ENCODE data around the gene MAP7D3.
"Not testable (repeated sequence)": the region's sequence is repeated elsewhere in the genome, so short reads cannot be mapped to it uniquely, and the experiment has no call there.

Gene MAP7D3, protein sequence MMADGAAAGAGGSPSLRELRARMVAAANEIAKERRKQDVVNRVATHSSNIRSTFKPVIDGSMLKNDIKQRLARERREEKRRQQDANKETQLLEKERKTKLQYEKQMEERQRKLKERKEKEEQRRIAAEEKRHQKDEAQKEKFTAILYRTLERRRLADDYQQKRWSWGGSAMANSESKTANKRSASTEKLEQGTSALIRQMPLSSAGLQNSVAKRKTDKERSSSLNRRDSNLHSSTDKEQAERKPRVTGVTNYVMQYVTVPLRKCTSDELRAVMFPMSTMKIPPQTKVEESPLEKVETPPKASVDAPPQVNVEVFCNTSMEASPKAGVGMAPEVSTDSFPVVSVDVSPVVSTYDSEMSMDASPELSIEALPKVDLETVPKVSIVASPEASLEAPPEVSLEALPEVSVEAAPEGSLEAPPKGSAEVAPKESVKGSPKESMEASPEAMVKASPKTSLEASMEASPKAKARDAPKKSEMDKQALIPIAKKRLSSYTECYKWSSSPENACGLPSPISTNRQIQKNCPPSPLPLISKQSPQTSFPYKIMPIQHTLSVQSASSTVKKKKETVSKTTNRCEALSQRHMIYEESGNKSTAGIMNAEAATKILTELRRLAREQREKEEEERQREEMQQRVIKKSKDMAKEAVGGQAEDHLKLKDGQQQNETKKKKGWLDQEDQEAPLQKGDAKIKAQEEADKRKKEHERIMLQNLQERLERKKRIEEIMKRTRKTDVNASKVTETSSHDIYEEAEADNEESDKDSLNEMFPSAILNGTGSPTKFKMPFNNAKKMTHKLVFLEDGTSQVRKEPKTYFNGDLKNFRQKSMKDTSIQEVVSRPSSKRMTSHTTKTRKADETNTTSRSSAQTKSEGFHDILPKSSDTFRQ

DNA sequence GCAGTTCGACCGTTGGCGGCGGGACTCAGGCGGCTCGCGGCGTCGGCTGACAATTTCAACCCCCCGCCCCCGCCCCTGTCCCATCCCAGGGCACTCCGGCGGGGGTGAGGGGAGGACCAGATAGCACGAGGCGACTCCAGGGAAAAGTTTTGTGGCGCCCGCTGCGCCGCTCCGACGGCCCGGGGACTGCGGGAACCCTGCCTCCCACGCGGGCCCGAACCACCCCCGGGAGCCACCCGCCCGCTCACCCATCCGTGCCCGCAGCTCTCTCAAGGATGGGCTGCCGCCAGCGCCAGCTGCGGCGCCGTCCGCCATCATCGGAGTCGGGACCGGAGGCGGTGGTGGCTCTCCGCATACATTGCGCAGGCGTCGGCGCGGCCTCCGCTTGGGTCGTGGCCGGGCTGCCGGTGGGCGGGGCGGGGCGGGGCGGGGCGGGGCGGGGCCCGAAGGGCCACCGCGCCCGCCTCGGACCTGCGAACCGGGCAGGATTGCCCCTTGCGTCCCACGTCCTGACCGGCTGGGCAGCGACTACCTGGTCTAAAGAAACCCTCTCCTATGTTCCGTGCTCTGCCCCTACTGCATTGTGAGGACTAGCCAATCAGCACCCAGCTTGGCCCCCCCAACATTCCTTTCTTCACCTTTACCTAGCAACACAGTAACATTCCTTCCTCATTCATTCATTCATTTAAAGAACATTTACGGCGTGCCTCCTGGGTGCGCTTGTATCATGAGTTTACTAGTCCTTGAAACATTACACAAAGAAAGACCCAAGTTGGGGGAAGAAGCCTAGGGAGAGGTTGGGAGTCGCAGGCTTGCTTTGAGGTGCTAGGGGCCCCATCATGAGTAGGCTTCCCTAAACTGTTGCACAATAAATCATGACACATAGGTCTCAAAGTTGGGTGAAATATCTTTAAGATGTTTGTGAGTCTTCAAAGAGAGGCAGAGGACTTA is at the start of gene MAP7D3:
Gene MAP7D3 (minus strand): TSS at position 360 of the 951 bp plus-strand sequence. CDS start 42 bp downstream, at position 318.
- DNase-seq: peak; percentile 63 to 67

DNA sequence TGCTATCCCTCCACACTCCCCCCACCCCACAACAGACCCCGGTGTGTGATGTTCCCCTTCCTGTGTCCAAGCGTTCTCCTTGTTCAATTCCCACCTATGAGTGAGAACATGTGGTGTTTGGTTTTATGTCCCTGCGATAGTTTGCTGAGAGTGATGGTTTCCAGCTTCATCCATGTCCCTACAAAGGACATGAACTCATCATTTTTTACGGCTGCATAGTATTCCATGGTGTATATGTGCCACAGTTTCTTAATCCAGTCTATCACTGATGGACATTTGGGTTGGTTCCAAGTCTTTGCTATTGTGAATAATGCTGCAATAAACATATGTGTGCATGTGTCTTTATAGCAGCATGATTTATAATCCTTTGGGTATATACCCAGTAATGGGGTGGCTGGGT is 49.5 kb upstream of the MAP7D3 start, which contains the start of gene ADGRG4:
Gene ADGRG4 (plus strand): TSS at position 243 of the 400 bp plus-strand sequence. CDS start 7,815 bp downstream, outside the sequence.
- not testable (repeated sequence) for DNase-seq

DNA sequence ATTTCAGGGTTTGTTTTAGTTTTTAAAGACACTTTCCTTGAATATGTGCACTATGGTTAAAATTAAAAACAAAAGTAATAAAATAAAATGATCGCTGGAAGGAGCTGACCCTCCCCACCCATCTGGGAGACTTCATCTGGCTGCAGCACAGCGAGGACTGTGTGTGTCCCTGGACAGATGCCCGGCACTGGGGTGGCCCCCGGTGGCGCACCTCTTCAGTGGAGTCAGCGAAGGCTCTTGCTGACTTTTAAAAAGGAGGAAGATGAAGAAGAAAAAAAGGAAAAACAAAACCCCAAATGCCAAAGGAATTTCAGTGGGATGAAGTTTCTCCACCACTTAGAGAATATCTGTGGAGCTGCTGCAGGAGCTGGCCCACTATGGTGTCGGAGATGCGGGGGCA is 44.2 kb upstream of the MAP7D3 start:
- no peak for DNase-seq

DNA sequence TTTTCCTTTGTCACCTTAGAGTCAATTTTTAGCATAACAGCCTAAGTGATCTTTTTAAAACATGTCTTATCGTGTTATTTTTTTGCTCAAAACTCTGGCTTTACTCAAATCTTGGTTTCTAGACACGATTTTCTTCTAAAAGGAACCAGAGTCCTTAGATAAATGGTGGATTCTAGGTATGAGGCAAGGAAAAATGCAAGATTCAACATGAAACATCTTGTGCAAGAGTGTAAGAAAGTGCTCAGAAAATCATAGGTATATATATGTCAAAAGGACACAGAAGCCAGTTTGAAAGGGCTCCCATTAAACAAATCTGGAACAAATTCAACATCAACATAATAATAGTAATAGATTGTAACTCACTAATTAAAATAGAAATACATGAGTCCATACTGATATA is 41.5 kb upstream of the MAP7D3 start:
- no peak for DNase-seq

DNA sequence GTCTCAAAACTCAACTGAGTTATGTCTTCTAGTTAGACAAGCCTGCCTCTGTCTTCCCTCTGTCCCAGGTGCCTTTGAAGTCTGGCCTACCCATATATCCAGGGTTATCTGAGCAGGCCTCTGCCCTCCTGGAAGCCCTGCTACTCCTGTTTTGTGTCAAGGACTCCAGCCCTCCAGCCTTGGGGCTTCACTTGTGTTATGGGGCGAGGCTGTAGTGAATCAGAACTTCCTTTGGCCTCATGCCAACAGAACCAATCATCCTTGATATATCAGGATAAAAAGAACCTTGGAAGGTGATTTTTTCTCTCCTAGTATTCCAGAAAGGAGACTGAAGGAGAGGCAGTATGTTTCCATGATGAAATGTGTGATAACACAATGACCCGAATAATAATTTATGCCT is 40.6 kb upstream of the MAP7D3 start:
- DNase-seq: no peak

DNA sequence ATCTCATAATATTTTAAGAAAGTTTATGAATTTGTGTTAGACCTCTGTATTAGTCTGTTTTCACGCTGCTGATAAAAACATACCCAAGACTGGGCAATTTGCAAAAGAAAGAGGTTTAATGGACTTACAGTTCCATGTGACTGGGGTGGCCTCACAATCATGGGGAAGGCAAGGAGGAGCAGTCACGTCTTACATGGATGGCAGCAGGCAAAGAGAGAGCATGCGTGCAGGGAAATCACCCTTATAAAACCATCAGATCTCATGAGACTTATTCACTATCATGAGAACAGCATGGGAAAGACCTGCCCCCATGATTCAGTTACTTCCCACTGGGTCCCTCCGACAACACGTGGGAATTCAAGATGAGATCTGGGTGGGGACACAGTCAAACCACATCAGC is 35.2 kb upstream of the MAP7D3 start:
- DNase-seq: not testable (repeated sequence)

DNA sequence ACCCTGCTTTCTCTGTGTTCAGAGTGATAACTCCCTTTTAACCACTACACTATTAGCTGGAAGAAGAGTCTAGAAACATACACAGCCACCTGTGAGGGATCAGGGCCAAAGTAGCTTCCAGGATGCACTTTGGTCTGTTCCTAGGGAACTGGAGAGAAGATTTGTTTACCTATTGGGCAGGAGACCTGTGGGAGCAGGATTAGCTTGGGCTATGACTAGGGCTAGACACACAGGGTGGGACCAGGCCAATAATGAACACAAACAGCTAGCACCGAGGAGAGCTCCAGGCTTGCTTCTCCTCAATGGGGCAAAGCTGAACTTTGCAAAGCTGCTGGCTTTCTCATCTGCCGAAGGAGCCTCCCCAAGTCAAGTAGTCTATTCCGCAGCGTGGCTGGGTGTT is 24.4 kb upstream of the MAP7D3 start:
- DNase-seq: no peak

DNA sequence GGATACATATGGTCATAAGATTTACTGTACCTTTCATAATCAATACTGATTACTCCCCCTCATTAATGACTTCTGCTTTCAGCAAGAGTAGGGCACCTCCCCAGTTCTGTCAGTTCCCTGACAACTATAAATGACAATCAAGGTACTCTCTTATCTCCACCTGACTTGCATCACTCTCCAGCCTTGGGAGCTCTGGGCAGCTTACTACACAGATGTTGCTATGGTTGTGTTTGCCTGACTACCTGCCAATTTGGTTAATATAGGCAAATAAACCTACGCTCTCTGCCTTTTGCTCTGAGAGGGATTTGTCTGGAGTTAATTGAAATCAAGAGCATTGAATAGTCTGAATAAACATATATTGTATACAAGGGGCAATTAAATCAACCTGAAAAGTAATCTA is 22.8 kb upstream of the MAP7D3 start:
- no peak for DNase-seq

DNA sequence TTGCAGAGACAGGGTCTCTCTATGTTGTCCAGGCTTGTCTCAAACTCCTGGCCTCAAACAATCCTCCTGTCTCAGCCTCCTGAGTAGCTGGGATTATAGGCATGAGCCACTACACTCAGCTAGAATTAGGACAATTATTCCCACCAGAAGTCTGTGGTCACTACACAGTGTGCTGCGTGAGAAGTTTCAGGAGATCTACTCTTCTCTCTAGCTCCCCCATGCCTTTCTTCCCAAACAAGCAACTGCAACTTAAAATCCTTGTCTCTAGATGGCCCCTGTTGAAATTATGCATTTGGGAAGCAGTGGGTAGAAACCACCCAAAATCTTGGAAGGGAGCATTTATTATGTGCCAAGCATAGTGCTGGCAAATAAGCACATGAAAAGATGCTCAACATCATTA is 21.1 kb upstream of the MAP7D3 start:
- DNase-seq: no peak

DNA sequence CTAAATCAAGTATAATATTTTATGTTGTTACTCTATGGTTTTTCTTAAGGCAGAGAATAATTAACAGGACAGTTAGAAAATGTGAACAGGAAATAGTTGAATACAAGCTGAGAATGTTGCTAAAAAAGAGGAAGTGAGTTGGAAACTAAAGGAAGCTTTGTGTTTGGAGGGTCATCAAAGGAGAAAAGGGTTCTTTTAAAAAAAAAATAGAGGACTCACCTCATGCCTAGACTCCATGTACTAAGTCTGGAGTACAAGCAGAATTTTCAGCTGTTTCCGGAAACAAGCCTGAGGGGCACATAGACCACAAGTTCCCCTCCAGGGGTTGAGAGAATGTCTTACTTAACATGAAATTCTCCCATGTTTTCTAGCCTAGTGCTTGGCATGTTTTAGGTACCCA is 20.1 kb upstream of the MAP7D3 start:
- no peak for DNase-seq

DNA sequence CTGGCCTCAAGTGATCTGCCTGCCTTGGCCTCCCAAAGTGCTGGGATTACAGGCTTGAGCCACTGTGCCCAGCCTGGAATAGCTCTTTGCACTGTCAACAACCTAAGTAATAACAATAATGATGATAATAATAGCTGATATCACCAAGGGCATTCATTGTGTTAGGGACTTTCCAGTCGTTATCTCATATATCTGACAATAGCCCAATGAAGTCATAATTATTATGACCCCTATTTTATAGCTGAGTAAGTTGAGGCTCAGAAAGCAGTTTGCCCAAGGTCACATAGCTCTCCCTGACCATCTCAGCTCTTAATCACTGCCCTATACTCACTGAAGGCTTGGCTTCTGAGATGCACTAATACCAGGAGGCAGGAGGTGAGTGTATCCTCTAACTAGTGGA is 18.7 kb upstream of the MAP7D3 start:
- DNase-seq: no peak

DNA sequence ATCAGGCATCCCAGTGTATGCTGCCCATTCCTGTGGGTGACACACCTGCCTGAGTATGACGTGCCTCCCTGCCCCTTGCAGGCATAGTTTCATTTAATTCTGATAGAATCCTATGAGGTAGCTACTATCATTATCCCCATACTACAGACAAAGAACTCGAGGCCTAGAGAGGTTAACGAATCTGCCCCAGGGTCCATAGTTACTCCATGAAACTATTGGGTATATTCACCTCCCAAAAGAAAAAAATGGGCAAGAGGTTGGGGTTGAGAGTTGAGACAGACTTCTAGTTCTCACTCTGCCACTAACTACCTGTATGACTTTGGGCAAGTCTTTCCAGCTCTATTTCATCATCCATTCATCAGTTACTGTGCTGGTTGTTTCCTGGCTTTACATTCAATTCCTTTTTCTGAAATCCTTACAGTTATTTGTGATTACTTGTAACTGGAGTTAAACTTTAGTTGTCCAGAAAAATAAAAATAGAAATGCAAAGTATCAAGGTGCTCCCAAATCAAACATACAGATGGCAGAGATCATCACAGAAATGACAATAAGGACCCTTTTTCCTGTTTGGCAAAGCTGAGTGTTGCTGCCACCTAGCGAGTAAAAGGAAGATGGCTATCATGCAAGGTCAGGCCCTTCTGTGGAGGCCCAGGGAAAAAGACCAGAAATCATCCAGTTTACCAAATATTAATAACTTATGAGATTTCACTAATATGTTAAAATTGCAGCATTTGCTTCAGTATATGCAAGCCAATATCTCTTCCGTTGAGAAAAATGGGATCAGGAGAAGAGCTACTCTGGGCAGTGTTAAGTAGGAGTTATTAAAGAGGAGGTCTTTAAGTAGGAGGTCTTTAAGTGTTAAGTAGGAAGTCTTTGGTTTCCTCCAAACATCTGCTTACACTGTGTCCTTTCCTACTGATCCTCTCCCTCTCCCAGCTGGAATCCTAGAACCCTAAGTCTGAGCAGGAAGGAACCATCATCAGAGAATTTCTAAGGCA is 17.1 kb upstream of the MAP7D3 start:
- peak; percentile 32 to 48 for DNase-seq

DNA sequence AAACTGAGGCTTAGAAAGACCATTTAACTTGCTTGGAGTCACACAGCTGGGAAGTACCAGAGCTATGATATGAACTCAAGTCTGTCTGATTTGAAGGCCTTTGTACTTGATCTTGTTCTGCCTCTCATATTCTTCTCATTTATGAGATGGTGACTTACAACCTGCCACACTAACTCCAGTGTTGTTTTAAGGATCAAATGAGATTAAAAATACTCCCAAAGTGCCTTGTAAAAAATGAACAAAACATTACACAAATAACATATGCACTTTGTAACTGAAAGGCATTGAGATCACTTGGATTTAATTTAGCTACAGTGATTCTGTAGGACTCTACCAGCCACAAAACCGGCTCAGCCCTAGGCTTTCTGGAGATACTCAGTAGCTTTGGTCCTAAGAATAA is 15.6 kb upstream of the MAP7D3 start:
- DNase-seq: no peak

DNA sequence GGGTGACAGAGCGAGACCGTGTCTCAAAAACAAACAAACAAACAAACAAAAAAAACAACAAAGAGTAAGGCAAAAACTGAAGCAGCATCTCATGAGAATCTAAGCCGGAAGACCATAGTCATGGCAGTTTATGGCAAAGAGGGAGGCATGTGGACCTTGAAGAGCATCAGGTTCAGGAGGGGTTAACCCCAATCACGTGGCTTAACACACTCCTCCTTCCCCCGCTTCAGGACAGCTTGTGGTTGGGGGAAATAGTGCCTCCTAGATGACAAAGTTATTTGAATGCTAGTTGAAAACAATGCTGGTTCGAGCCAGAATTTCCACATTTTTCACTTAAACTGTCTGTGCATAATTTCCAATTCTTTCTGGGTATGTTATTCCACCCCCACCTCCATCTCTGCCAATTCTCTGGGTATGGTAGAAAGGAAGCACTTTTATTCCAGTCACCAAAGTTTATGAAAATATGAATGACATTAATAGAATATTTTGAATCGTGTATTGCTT is 11.7 kb upstream of the MAP7D3 start:
- DNase-seq: no peak

DNA sequence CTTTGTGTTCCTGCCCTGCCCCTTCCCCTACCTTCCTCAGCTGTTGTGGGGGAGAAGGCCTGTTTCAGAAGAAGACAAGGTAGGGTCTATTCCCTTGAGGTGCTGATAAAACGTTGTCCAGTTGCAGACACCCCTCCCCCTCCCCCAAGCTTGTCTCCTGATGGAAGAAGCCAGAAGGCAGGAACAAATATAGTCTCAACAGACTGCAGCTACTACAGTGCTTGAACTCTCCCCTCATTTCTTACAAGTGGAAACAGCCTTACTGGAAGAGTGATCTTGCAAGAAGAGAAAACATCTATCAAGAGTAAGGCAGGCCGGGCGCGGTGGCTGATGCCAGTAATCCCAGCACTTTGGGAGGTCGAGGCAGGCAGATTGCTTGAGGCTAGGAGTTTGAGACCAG is 11.0 kb upstream of the MAP7D3 start:
- no peak for DNase-seq

DNA sequence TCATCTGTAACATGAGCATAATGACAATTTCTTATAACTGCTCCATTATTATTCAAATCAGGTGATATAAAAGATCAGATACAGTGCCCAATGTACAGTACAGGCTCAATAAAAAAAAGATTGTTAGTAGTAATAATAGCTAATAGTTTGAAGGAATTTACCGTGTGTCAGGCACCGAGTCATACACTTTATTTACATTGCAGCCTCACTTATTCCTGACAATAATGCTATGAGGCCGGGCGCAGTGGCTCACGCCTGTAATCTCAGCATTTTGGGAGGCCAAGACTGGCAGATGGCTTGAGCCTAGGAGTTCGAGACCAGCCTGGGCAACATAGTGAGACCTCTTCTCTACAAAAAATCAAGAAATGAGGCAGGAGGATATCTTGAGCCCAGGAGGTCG is 10.1 kb upstream of the MAP7D3 start:
- no peak for DNase-seq

DNA sequence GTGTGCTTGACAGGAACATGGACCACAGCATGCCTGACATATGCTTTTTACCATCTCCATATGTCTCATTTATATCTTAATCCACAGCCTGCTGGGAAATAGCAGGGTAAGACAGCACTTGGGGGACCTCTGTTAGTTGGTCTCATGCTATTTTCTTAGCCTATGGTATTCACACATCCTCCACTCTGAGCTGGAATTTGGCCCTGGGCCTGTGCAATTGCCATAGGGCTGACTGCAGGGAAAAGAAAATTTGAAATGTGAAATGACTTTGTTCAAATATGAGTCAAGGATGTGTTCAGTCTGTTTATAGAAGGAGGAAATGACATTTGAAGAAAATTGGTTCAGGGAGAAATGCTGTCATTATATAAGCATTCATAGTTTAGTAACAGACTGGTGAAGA is 9.6 kb upstream of the MAP7D3 start:
- no peak for DNase-seq

DNA sequence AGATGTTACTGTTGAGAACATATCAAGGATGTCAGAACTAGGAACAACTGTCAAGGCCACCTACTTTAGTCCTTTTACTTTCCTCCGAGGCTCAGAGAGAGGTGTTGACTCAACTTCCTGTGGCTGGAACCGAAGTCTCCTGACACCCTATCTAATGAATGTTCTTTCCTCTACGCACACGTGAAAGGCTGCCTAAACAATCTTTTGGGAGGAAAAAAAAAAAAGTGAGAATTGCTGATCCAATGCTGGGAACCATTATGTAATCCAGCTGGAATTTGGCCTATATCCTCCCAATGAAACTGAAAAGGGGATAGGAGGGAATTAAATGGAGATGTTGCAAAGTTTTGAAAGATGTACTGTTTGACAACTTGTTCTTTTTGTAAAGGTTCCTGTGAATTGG is 8.3 kb upstream of the MAP7D3 start:
- DNase-seq: no peak

DNA sequence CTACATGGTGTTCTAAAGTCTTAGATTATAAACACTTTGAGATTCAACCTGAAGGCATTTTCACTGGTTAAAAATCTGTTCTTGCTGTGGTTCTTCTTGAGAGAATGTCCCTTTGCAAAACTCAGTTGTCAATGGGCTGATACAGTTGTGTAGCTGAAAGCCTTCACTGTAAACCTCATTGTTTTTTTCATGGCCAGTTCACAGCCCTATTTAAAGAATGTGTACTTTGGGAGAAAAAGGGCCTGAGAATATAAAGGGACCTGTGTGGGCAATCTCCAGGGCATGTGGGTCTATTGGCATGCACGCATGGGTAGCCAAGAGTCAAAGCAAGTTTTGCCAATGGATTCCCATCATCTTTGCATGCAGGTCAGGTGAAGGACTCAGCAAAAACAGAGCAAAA is 7.8 kb upstream of the MAP7D3 start:
- DNase-seq: no peak

DNA sequence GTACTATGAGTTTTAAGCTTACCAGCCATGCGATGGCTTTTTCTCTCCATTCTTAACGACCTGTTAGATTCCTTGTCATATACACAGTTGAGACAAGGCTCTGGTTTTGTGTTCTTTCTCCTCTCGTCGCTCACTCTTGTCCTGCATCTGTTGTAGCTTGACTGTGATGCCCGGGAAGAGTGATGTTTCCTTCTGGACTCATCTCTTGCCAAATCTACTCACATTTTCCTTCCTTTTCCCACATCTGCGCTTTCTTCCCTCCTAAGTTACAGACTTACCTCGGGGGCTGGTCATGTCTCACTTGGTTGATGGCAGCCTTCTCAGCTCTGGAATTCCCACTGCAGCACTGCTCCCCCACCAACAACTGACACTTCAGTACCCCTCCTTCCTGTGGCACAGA is 4.8 kb upstream of the MAP7D3 start:
- DNase-seq: no peak

DNA sequence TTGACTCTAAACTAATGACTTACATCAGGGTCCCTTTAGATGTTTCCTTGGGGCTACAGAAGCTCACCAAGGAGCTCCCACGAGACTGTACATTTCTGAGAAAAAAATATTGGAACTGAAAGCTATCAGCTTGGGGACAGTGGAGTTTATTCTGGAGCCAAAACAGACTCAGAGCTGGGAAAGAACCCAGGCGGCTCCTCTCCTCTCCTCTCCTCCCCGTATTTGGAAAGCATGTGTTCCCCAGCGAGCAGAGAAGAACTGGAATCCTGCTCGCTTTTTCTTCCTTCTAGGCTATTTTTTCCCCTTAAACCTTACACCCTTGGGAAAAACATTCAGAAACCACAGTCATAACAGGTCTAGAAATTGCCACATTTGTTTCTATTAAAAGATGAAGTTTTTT is 4.3 kb upstream of the MAP7D3 start:
- DNase-seq: no peak

Measured in stimulated activated CD4-positive, alpha-beta T cell treated with anti-CD3 and anti-CD28 coated beads, Interleukin-2, amount 100 ng/mL, for 24 hours (primary cell).